Adrenal gland (tissue), 5 donors: ENCODE measurements around the gene ARHGAP10.

ENCODE experiments used
- CTCF ChIP-seq, 6 experiments: fragments of 450-650 bp in 4 of 6; fragments of 200-600 bp in 2 of 6; sonication (generic) in 1 of 6; IDR thresholded peaks; 1 replicate in 5 of 6; 2 replicates in 1 of 6; pipeline versions ENCODE4 v1.5.1 to v1.8.0; 2016 to 2021; ENCODE audit warnings: antibody characterized with exemption in 6 of 6, mild to moderate bottlenecking in 2 of 6, moderate library complexity in 1 of 6
- POLR2A ChIP-seq, 2 donors: fragments of 450-650 bp; IDR thresholded peaks; one replicate each; pipeline ENCODE4 v1.6.1; 2017; ENCODE audit warnings: antibody characterized with exemption in 2 of 2, mild to moderate bottlenecking in 2 of 2, moderate library complexity in 1 of 2
- donor health status: DM: no; HTN: no; CAD: no.

GRCh38 chr4:147825451-147826287, 93.8 kb downstream of the ARHGAP10 start:
- TF ChIP-seq CTCF (IDR thresholded peaks at IDR 0.05) = no peak
- TF ChIP-seq POLR2A (IDR thresholded peaks at IDR 0.05) = no peak
